Measurements from ENCODE around the gene USP31.

GRCh38 chr16:23088018-23088417 lies 61.2 kb downstream of the USP31 start:
- no peak for TF ChIP-seq CTCF (IDR thresholded peaks at IDR 0.05 in 8 of 11, conservative IDR thresholded peaks at IDR 0.05 in 3 of 11)
- TF ChIP-seq POLR2A (IDR thresholded peaks at IDR 0.05), result no peak
